Placental pericyte (primary cell): ENCODE measurements around the gene ERO1A. TPM values are rescaled to one million over a fixed set of nuclear protein-coding genes. Genes with fewer than 3 reads are reported as not detected.

ENCODE experiments used
- total RNA-seq: library from RNA; depleted of rRNA; stranded (reverse); fragments of >200 nt; gene quantifications from 2 replicates; pipeline ENCODE4 v1.2.3, GENCODE V29; 2012

ERO1A gene
- total RNA-seq: 103 and 120 TPM in 2 replicates

DNA sequence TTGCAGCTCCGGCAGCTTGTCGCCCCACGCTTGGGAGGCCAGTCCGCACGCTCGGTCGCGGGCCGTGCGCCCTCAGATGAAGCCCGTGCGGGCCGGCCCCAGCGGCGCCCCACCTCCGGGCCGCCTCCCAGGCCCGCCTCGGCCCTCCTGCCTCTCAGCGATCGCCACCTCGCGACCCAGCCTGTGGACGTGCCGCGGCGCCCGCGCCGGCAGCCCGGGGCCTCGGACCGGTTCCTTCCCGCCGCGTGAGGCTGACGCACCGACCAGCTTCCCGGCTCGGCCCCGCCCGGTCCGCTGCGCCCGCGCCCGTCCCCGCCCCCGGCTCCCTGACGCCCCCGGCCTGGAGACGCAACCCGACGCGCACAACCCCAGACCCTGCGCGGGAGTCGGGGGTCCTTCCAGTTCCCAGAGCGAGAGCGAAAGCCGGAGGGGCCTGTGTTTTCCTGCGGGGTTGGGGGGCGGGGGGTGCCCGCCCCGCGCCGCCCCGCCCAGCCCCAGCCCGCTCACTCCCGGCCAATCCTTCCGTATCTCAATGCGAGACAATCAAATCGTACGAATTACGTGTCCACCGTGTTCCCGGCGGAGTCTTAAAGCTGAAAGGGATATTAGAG, at the start of gene ERO1A:
Gene ERO1A (minus strand): TSS at position 78 of the 611 bp plus-strand sequence. CDS start 77 bp downstream, at position 1.

GRCh38 chr14:52729925-52730708, 34.8 kb upstream of the ERO1A start, which contains the start of gene STYX:
Gene STYX (plus strand): TSS chr14:52730166. CDS start chr14:52730475, 309 bp downstream.

GRCh38 chr14:52706724-52707706, 11.7 kb upstream of the ERO1A start, which contains the start of gene PSMC6:
Gene PSMC6 (plus strand): TSS chr14:52707200. CDS start chr14:52707220, 20 bp downstream.

Other genes starting within 250 kb of the ERO1A start
- gene TXNDC16, start 143.1 kb downstream of the ERO1A start, total RNA-seq: 2.1 and 4.2 TPM in 2 replicates
- gene GPR137C, start 142.7 kb downstream of the ERO1A start, total RNA-seq: 0.43 and 0.44 TPM in 2 replicates
- gene PSMC6, start 11.6 kb upstream of the ERO1A start, total RNA-seq: 77.7 and 107 TPM in 2 replicates
- 17.9 and 38.4 TPM in 2 replicates for gene STYX, start 34.6 kb upstream of the ERO1A start, total RNA-seq
- gene GNPNAT1, start 96.0 kb upstream of the ERO1A start, total RNA-seq: 19.0 and 46.8 TPM in 2 replicates